ENCODE data around the gene TMEM131L. TPM values are rescaled to one million over a fixed set of nuclear protein-coding genes. Genes with fewer than 3 reads are reported as not detected.

TMEM131L gene
- total and polyA plus RNA-seq, 12 donors, result 2.5 to 11.7 (median 4.8) TPM

GRCh38 chr4:153520801-153521329, 54.7 kb downstream of the TMEM131L start:
- intact Hi-C loops (cut with DNase I), result no loop called here
- H3K36me3 ChIP-seq (replicated peaks in 1 of 2), result no peaks in the 10 kb centered on the region
- no peak overlapping the region for H3K27ac ChIP-seq
- no peak for DNase-seq
- H3K4me1 ChIP-seq (replicated peaks in 1 of 2), result peaks cover 0 to 3% of the 10 kb centered on the region in 2 donors
- H3K9me3 ChIP-seq (replicated peaks in 1 of 3), result no peaks in the 10 kb centered on the region
- no peaks in the 10 kb centered on the region for H3K27me3 ChIP-seq
- 78 to 87% (median 83%) methylated on average over 8 of the region's 8 CpGs for WGBS, 4 donors
- H3K4me3 ChIP-seq, result no peak overlapping the region
- TF ChIP-seq CTCF (IDR thresholded peaks at IDR 0.05) (no peak), POLR2A (IDR thresholded peaks at IDR 0.05) (no peak)

- 91 to 96% (median 94%) methylated on average over 10 of the region's 10 CpGs for WGBS, 4 donors
- no peak overlapping the region for H3K27ac ChIP-seq
- no peak for DNase-seq
- no peaks in the 10 kb centered on the region for H3K27me3 ChIP-seq
- no peaks in the 10 kb centered on the region for H3K9me3 ChIP-seq (replicated peaks in 1 of 3)
- H3K4me1 ChIP-seq (replicated peaks in 1 of 2), result peaks cover 0 to 3% of the 10 kb centered on the region in 2 donors
- no peaks in the 10 kb centered on the region for H3K36me3 ChIP-seq (replicated peaks in 1 of 2)
- intact Hi-C loops (cut with DNase I), result no loop called here
- no peak for TF ChIP-seq CTCF (IDR thresholded peaks at IDR 0.05)
- no peak overlapping the region for H3K4me3 ChIP-seq
Observed at GRCh38 chr4:153521478-153521877, 55.3 kb downstream of the TMEM131L start.

GRCh38 chr4:153521999-153522801, 56.0 kb downstream of the TMEM131L start:
- WGBS, 4 donors, result 81 to 89% (median 84%) methylated on average over 17 of the region's 17 CpGs
- no peaks in the 10 kb centered on the region for H3K36me3 ChIP-seq (replicated peaks in 1 of 2)
- intact Hi-C loops (cut with DNase I), result no loop called here
- no peak for TF ChIP-seq POLR2A (IDR thresholded peaks at IDR 0.05)
- no peak for TF ChIP-seq CTCF (IDR thresholded peaks at IDR 0.05)
- no peaks in the 10 kb centered on the region for H3K27me3 ChIP-seq
- H3K4me1 ChIP-seq (replicated peaks in 1 of 2), result peaks cover 0 to 3% of the 10 kb centered on the region in 2 donors
- H3K4me3 ChIP-seq, result no peak overlapping the region
- H3K27ac ChIP-seq, result no peak overlapping the region
- no peaks in the 10 kb centered on the region for H3K9me3 ChIP-seq (replicated peaks in 1 of 3)
- DNase-seq, result no peak

GRCh38 chr4:153522802-153523094, 56.6 kb downstream of the TMEM131L start:
- TF ChIP-seq CTCF (IDR thresholded peaks at IDR 0.05) (no peak), POLR2A (IDR thresholded peaks at IDR 0.05) (no peak)
- no peak overlapping the region for H3K27ac ChIP-seq
- H3K27me3 ChIP-seq, result no peaks in the 10 kb centered on the region
- no peaks in the 10 kb centered on the region for H3K9me3 ChIP-seq (replicated peaks in 1 of 3)
- no peak overlapping the region for H3K4me3 ChIP-seq
- H3K4me1 ChIP-seq (replicated peaks in 1 of 2), result peaks cover 0 to 3% of the 10 kb centered on the region in 2 donors
- WGBS, 4 donors, result 88 to 100% (median 98%) methylated on average over 1 of the region's 1 CpG
- no peak for DNase-seq
- intact Hi-C loops (cut with DNase I), result no loop called here
- H3K36me3 ChIP-seq (replicated peaks in 1 of 2), result no peaks in the 10 kb centered on the region

All from adrenal gland (tissue), 12 donors.